A673 (cell line): ENCODE measurements around the gene ATP6V0D1. TPM values are rescaled to one million over a fixed set of nuclear protein-coding genes. Genes with fewer than 3 reads are reported as not detected.

Source experiments
- BruUV-seq: library from RNA; stranded (reverse); fragments of 400-500 nt; replicated peaks from 2 replicates; lab custom pipeline; 2021; lab: Mats Ljungman, UMichigan
- CTCF ChIA-PET: fragments of 300-600 bp; sonication (Branson Sonifier 250); formaldehyde crosslinking; loops from one replicate; lab custom pipeline; 2022; ENCODE audit warnings: antibody characterized with exemption; lab: Charles Lee
- POLR2A ChIA-PET: fragments of 300-600 bp; sonication (Branson Sonifier 250); formaldehyde crosslinking; loops from one replicate; lab custom pipeline; 2022; ENCODE audit warnings: antibody characterized with exemption; ENCODE audit not compliant: low non-redundant PET; lab: Charles Lee
- DNase-seq: peaks from one replicate; pipeline ENCODE4 v3.0.0-alpha.2; 2015; ENCODE audit warnings: low spot score
- H3K27ac ChIP-seq: fragments of 200-600 bp; sonication (generic); 2 replicates; pipeline ENCODE4 v1.5.1; 2016; ENCODE audit warnings: mixed run types, low read depth, mild to moderate bottlenecking, mixed read lengths, antibody characterized with exemption, low read length; ENCODE audit not compliant: poor library complexity, severe bottlenecking
- H3K27me3 ChIP-seq: fragments of 200-600 bp; sonication (generic); replicated peaks from 2 replicates; pipeline ENCODE4 v1.6.1; 2017; ENCODE audit warnings: mixed run types, low read depth, mild to moderate bottlenecking, mixed read lengths, antibody characterized with exemption, low read length; ENCODE audit not compliant: insufficient read depth, poor library complexity
- H3K36me3 ChIP-seq: fragments of 200-600 bp; sonication (generic); 2 replicates; pipeline ENCODE4 v1.6.1; 2016; ENCODE audit warnings: mixed run types, mild to moderate bottlenecking, mixed read lengths, antibody characterized with exemption, low read length; ENCODE audit not compliant: insufficient read depth, poor library complexity, severe bottlenecking
- H3K4me1 ChIP-seq: fragments of 200-600 bp; sonication (generic); 2 replicates; pipeline ENCODE4 v1.6.1; 2017; ENCODE audit warnings: mixed run types, mild to moderate bottlenecking, mixed read lengths, antibody characterized with exemption, low read length; ENCODE audit not compliant: insufficient read depth, poor library complexity, severe bottlenecking
- H3K4me3 ChIP-seq: fragments of 200-600 bp; sonication (generic); 2 replicates; pipeline ENCODE4 v1.5.1; 2016; ENCODE audit warnings: low read depth, mixed run types, mild to moderate bottlenecking, mixed read lengths, low read length; ENCODE audit not compliant: poor library complexity, severe bottlenecking
- H3K9me3 ChIP-seq: fragments of 200-600 bp; sonication (generic); 2 replicates; pipeline ENCODE4 v1.6.1; 2016; ENCODE audit warnings: mixed run types, low read depth, mild to moderate bottlenecking, mixed read lengths, antibody characterized with exemption, low read length; ENCODE audit not compliant: poor library complexity, severe bottlenecking
- CTCF ChIP-seq: fragments of 300-800, 200-600 bp; sonication (generic); conservative IDR thresholded peaks from 2 replicates; pipeline ENCODE4 v1.5.1; 2017; ENCODE audit warnings: low read depth, mild to moderate bottlenecking, antibody characterized with exemption, low read length, moderate library complexity, mixed read lengths
- EZH2 ChIP-seq: fragments of 200-600 bp; sonication (generic); IDR thresholded peaks from 2 replicates; pipeline ENCODE4 v1.6.1; 2017; ENCODE audit warnings: borderline replicate concordance, low read depth, mild to moderate bottlenecking, mixed read lengths, antibody characterized with exemption, low read length; ENCODE audit not compliant: poor library complexity, severe bottlenecking
- intact Hi-C: fragments of 100-400 bp; cut with micrococcal nuclease; formaldehyde crosslinking; loops from one replicate; pipeline ENCODE4 v1.10.0; 2022; ENCODE audit not compliant: unreplicated experiment
- total RNA-seq: library from RNA; stranded (reverse); gene quantifications from 2 replicates; pipeline ENCODE4 v1.2.3, GENCODE V29; 2021

The ATP6V0D1 gene
- total RNA-seq, 1 experiment from 2014 or later, result 63.9 TPM

- CTCF ChIA-PET, result no interaction called here
- no TSS peak for BruUV-seq
- DNase-seq, result no peak
- Histone ChIP-seq H3K36me3 (no peaks in the 10 kb centered on the region), H3K9me3 (no peaks in the 10 kb centered on the region), H3K27me3 (peaks cover 8% of the 10 kb centered on the region), H3K4me1 (peaks cover 14% of the 10 kb centered on the region), H3K4me3 (no peak overlapping the region), H3K27ac (no peak overlapping the region)
- intact Hi-C loops, result loop anchor here (5.0 kb wide), 1 partner anchor 445 kb away; no protein-coding TSS in a partner anchor
- TF ChIP-seq CTCF (no peak), EZH2 (no peak)
- POLR2A ChIA-PET, result no interaction called here
These were observed 83.7 kb downstream of the ATP6V0D1 start for GRCh38 chr16:67397036-67397801.

- no peak overlapping the region for H3K4me3 ChIP-seq
- no TSS peak for BruUV-seq
- intact Hi-C loops, result loop anchor here (5.0 kb wide), 1 partner anchor 444 kb away; no protein-coding TSS in a partner anchor
- no peak overlapping the region for H3K27ac ChIP-seq
- TF ChIP-seq EZH2, result no peak
- no peak for TF ChIP-seq CTCF
- no peaks in the 10 kb centered on the region for H3K36me3 ChIP-seq
- DNase-seq, result peak; percentile 61
- H3K9me3 ChIP-seq, result no peaks in the 10 kb centered on the region
- ChIA-PET POLR2A (no interaction called here), CTCF (interaction anchor here (1.1 kb wide), 1 partner anchor 69 kb away, joined by 3 read pairs; no protein-coding TSS in a partner anchor)
- peaks cover 14% of the 10 kb centered on the region for H3K4me1 ChIP-seq
- H3K27me3 ChIP-seq, result peaks cover 8% of the 10 kb centered on the region
These were observed 84.6 kb downstream of the ATP6V0D1 start for GRCh38 chr16:67396159-67397035.

- CTCF ChIA-PET, result interaction anchor here (1.1 kb wide), 1 partner anchor 68 kb away, joined by 3 read pairs; no protein-coding TSS in a partner anchor
- Histone ChIP-seq H3K4me3 (no peak overlapping the region), H3K36me3 (no peaks in the 10 kb centered on the region), H3K27me3 (peaks cover 8% of the 10 kb centered on the region), H3K4me1 (peaks cover 14% of the 10 kb centered on the region), H3K27ac (no peak overlapping the region), H3K9me3 (no peaks in the 10 kb centered on the region)
- intact Hi-C loops, result loop anchor here (5.0 kb wide), 1 partner anchor 443 kb away; no protein-coding TSS in a partner anchor
- no peak for TF ChIP-seq CTCF
- TF ChIP-seq EZH2, result no peak
- DNase-seq, result no peak
- BruUV-seq, result no TSS peak
- POLR2A ChIA-PET, result no interaction called here
These were observed 85.3 kb downstream of the ATP6V0D1 start for GRCh38 chr16:67395458-67396158.
